AG08395 (cell line): ENCODE measurements around the gene TOMM70.
"Not testable (repeated sequence)": the region's sequence is repeated elsewhere in the genome, so short reads cannot be mapped to it uniquely, and the experiment has no call there.

Experiments used
- DNase-seq: peaks from one replicate; pipeline ENCODE4 v3.0.0; 2012; ENCODE audit warnings: mixed read lengths, low spot score

TOMM70 gene

DNA sequence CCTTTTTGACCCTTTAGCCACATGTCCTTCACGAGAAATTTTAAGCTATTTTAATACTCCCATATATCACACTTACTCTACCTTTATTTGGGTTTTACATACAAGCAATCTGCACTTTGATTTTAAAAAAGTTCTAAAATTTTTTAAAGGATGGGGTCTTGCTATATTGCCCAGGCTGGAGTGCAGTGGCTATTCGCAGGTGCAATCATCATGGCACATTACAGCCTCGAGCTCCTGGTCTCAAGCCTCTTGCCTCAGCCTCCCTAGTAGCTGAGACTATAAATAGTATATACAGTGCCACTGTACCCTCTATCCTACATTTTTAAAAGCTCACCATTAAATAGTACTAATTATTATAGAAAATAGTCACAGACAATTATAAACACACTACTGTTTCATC, 36.5 kb downstream of the TOMM70 start:
- no peak for DNase-seq

DNA sequence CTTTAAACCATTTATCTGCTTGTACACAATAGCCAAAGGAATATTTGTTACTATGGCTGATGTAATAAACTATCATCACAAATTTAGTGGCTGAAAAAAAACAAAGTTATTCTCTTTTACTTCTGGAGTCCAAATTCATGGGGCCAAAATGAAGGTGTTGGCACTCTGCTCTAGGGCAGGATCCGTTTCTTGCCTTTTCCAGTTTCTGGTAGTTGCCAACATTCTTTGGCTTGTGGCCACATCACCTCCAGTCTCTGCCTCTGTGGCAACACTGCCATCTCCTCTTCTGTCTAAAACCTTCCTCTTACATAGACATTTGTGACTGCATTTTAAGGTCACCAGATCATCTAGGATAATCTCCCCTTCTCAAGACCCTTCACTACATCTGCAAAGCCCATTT, 39.0 kb downstream of the TOMM70 start:
- DNase-seq: no peak

DNA sequence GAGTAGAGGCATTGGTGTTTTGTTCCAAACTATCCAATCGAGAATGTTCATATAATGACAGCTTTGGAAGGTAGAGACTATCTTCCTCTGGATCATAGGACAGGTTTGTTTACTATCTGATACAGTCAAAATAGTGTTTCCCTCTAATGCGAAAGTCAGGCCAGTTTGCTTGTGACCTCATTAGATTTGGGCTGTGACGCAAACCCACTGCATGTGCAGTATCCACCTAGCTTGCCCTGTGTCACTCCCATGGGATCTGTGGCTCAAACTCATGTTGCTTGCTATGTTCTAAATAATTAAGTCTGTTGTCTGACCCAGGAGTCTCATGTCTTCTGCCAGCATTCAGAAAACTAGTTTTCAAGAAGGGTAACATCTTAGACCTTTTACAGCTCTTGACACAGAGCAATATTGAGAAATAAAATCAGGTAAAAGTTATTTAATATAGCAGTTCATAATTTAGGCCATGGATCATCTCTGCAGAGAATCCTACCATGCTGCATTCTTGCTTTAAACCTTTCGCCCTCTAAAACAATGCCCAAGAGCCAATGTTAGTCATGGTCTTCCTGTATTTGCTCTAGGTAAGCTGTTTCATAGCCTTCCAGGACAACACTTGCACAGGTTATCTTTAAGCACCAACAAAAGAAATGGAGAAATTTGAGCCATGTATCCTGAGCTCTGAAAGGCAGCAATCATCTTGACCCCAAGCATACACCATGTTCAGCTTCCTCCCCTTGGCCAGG, 40.0 kb downstream of the TOMM70 start:
- no peak for DNase-seq

DNA sequence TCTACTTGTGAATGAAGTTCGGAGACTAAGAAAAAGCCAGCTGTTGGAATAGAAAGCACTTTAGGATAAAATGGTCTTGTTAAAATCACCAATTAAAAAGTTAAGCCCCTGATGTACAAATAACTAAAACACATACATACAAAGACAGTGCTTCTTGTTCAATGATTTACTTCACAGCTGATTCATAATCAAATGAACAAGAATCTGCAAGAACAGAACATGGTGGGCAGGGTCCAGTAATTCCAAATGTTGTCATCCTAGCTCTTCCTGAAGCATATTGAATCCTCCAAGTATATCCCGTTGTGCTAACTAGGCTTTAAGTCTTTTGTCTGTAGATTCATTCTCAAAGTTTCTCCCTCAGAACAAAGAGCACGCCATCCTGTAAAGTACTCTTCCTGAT, 41.9 kb downstream of the TOMM70 start:
- DNase-seq: no peak

DNA sequence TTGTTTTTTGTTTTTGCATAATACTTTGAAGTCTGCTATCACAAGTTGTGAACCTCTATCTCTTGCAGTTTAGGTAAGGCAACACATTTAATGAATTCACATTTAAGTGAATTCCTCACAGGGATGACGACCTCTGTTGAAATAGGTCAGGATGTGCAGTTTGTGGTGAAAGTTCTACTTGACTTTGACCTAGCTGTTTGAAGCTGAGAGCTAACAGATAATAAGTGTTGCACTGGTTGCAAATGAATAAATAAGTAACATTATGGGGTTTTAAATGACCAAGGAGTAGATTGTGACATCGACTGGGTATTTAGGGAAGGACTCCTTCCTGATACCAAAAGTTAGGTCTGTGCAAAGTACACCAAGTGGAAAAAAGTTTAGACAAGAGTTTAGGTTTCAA, 42.5 kb downstream of the TOMM70 start:
- no peak for DNase-seq

DNA sequence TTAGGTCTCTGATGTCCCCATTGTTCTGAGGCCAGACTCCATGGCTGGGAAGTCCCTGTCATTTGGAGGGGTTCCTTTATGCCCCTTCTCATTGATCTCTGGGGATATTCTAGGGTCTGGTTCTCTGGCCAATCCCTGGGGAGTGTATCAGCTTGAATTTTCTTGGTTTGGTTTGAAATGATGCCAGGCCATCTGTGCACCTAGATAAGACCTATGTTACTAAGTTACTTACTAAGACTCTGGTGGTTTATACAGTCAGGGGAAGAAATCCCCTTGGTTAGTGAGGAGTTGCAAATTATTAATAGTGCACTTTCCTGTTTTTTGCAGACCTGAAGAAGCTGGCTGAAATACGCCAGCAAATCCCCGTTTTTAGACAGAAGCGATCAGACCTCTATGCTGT, 46.0 kb downstream of the TOMM70 start:
- no peak for DNase-seq

DNA sequence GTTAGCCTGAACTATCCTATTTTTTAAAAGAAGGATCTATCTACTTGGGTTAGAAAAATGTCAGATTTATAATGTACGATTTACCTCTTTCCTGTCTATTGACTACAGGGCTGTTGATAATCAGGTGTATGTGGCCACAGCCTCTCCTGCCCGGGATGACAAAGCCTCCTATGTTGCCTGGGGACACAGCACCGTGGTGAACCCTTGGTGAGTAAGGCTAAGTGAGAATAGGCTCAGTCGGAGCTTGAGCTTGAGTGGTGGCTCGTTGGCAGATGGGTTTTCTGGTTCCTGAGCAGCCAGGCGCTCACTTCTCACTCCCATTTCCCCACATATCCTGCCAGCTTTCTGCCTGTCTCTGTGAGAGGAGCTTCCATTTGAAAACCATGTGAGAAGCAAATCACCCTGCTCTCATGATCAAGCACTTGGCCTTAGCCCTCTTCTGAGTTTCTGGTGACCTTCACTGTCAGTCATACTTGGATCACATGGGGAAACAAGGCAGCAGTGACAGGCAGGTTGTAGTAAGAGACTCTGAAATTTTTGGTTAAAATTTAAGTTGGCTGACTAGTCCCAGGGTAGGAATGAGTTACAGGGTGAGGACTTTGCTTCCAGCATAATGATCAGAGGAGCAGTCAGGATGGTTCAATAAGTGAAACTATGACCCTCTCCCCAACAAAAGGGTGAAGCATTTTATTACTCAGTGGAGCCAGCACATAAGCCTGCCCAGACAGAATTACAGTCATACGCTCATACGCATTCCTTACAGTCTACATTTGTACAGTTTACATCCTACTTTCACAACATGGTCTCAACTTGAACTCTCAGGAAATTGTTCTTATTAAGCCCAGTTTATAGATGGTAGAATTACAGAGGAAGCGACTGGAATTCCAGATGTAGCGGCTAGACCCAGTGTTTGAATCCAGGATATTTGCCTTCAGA, 48.3 kb downstream of the TOMM70 start:
- no peak for DNase-seq

DNA sequence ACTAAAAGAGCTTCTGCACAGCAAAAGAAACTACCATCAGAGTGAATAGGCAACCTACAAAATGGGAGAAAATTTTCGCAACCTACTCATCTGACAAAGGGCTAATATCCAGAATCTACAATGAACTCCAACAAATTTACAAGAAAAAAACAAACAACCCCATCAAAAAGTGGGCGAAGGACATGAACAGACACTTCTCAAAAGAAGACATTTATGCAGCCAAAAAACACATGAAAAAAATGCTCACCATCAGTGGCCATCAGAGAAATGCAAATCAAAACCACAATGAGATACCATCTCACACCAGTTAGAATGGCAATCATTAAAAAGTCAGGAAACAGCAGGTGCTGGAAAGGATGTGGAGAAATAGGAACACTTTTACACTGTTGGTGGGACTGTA, 49.1 kb downstream of the TOMM70 start:
- not testable (repeated sequence) for DNase-seq

DNA sequence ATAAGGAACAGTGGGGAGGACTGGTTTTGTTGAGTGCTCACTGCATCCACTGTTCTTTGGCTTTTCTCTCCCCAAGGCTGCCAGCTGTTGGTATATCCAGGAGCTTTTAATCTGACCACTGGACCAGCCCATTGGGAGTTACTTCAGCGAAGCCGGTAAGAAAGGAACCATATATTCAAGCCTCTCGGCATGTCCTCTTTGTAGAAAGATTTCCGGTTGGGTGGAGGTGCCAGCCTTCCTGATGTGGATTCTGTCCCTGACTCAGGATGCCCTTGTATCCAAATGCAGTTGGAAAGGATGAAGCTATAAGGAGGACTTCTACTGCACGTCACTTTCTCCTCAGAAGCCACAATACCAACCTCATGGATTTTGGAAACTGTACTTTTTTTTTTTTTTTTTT, 52.2 kb downstream of the TOMM70 start:
- no peak for DNase-seq

DNA sequence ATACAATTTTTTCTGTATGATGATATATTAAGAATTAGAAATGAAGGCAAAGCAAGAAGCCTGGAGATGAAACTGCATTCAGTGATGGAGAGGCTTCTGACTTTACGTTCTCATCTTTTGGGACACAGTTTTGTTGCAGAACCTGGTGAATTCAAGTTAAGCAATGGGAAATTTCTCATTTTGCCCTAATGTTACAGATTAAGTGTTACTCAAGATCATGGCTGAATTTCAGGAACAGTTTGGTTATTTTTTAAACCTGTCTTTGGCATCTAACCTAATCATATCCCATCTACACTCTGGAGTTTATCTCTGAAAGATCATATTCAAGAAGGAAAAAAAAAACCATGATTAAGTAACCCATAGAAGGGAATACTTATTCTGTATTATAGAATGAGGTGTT, 60.4 kb downstream of the TOMM70 start:
- no peak for DNase-seq

DNA sequence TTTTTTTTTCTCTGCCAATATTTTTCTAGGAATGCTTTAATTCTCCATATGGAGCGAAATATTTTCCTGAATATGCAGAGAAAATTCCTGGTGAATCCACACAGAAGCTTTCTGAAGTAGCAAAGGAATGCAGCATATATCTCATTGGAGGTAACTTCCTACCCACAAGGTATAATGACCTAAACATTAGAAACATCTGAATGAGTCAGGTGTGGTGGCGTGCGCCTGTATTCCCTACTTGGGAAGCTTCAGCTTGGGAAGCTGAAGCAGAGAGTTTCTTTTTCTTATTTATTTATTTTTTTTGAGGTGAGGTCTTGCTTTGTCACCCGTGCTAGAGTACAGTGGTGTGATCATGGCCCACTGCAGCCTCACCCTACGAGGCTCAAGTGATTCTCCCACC, 61.1 kb downstream of the TOMM70 start:
- DNase-seq: no peak

DNA sequence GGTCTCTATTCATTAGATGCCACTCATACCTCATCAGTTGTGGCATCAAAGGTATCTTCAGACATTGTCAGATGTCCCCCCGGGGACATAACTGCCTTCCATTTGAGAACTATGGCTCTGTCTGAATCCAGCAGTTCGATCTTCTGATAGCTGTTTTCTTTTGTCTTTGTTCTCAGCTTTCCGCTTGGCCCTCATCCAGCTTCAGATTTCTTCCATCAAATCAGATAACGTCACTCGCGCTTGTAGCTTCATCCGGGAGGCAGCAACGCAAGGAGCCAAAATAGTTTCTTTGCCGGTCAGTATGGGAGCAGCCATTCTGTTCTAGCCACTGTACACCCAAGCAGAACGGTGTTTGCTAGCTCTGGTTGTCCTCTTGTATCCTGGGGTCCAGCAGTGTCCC, 62.0 kb downstream of the TOMM70 start:
- no peak for DNase-seq

DNA sequence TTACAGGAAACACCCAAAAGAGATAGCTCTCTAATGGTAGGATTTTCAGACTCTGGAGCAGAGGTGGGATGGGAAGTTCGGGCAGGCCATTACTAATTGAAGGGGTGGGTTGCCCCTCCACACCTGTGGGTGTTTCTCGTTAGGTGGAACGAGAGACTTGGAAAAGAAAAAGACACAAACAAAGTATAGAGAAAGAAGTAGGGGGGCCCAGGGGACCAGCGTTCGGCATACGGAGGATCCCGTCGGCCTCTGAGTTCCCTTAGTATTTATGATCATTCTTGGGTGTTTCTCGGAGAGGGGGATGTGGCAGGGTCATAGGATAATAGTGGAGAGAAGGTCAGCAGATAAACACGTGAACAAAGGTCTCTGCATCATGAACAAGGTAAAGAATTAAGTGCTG, 64.7 kb downstream of the TOMM70 start:
- DNase-seq: not testable (repeated sequence)

DNA sequence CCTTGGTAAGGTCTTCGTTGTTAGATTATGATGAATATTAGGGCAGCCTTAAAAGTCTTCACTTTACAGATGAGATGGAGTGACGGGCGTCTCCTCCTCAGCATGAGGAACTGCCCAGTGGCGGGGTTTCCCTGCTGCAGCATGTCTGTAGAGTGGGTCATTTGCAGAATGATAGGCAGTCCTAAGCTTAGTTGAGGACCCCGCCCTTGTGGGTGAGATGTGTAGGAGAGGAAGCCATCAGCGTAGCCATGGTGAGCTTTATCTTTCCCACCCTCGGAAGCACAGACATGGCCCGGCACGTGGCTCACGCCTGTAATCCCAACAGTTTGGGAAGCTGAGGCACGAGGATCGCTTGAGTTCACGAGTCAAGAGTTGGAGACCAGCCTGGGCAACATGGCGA, 65.5 kb downstream of the TOMM70 start:
- no peak for DNase-seq

DNA sequence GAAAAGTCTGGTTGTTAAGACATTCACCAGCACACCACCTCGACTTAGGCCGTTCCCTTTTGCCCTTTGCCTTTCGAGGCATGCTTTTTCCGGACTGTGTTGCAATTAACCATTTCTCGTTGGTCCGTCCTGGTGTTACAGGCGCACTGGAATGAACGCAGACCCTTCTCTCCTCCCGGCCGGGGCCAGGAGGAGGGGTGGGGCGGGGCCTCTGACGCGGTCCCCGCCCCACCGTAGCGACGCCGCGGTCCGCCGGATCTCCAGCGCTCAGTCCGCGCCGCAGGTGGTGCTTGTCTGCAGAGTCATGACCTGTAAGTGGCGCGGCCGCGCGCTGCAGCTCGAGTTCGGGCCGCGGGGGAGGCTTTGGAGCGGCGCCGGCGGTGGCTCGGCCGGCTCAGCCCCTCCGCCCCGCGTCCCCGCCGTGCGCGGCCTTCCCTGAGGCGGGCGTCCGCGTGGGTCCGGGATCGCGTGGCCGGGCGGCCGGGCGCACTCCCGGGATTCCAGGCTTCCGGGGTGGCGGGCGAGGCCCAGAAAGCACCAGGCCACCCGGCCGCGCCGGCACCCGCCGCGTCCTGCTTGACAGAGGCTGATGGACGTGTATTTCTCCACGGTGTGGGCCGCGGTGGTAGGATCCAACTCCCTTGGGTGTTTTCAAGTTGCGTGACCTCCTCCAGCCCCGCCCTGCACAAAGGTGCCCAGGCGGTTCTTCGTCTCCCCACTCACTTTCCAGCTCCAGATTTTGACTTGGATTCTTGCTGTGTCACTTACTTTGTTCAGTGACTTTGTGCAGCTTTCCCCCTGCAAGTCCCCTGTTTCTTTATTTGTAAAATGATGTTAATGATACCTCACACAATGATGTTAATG, 66.2 kb downstream of the TOMM70 start, which contains the start of gene NIT2:
TSS of gene NIT2 (plus strand) at position 270 of the 864 bp plus-strand sequence. CDS start at position 305, 35 bp downstream.
- peak; percentile 87 for DNase-seq

DNA sequence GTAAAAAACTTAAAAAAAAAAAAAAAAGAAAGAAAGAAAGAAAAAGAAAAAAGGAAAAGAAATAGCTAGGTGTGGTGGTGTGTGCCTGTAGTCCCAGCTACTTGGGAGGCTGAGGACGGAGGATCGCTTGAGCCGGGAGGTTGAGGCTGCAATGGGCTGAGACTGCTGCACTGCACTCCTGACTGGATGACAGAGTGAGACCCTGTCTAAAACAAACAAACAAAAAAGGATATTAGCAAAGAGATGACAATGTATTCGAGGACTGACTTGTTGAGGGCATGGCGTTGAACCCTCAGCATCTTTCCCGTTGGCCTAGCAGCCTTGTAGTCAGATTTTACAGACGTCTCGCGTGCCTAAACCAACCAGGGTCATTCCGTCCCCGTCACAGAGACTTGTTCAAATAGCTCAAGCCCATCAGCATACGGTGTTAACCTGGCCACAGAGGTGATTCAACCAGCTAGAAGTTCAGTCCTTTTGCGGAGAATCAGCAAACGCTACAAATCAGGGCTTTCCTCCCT, 66.9 kb downstream of the TOMM70 start:
- no peak for DNase-seq

DNA sequence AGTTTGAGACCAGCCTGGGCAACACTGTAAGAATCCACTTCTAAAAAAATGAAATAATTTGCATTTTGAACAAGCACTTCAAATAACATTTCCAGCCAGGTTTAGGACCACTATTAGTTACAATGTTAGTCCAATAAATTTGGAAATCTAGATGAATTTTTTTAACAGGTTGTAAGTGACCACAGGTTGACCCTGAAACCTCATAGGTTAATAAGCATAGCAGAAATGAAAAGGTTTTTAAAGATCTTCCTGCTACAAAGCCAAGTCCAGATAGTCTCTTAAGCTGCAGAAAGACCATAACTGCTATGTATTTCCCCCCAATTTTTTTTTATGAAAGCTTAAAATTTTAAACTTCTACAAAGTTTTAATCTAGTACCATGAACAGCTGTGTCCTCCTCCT, 67.8 kb downstream of the TOMM70 start:
- no peak for DNase-seq

DNA sequence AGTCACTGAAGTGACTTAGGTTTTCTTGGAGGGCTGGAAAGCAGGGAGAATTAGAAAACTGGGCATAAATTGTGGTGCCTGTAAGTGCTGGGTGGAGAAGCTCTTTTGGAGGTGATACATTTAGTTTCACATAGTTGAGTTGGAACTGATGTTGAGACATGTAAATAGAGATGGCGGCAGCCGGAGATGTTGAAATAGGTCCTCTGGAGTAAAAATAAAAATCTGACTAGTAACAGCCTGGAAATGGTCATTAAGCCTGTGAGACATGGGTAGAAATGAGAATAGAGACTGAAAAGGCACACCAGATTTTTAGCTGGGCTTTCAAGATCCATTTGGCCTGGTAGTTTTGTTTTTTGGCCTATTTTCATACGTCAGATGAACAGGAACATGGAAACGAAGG, 69.2 kb downstream of the TOMM70 start:
- no peak for DNase-seq

DNA sequence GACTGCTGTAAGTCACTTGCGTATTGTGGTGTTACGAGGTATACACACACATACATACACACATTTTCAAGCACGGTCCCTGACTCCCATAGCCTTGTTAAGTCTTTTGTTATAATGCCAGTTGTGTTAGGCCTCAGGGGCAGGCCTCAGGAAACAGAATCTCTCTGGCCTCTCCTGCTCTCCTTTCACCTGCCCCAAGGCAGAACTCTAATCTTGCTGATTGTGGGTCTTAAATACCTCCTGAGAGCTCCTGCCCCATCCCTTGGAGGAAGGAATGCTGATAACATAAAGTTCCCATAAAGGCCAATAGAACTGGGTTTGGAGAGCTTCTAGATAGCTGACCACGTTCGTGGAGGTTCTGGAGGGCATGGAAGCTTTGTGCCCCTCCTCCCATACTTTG, 70.2 kb downstream of the TOMM70 start:
- no peak for DNase-seq

DNA sequence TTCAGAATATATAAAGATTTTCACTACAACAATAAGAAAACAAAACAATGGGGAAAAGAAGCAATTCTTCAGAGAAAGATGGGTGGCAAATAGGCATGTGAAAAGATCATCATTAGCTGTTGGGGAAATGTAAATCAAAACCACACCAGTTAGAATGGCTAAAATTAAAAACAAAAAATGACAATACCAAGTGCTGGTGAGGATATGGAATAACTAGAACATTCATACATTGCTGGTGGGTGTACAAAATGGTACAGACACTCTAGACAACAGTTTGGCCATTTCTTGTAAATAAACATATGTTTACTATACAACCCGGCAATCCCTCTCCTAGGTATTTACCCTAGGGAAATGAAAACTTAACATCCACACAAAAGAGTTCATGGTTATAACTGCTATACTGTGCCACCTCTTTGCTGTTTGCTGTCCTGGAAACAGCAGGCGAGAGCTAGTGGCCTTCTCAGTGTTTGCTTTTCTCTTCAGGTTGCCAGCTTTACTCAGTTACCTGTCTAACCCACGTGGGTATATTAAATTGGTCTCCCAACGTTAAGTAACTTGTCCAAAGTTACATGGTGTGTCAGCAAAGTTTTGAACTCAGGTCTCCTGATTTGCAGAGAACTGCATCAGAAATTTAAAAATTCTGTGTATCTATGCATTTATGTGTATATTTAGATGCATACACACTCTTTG, 70.9 kb downstream of the TOMM70 start:
- no peak for DNase-seq

DNA sequence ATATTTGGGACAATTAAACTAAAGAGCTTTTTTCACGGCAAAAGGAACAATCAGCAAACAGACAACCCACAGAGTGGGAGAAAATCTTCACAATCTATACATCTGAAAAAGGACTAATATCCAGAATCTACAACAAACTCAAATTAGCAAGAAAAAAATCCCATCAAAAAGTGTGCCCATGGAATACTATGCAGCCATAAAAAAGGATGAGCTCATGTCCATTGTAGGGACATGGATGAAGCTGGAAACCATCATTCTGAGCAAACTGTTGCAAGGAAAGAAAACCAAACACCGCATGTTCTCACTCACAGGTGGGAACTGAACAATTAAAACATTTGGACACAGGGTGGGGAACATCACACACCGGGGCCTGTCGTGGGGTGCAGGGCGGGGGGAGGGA, 73.5 kb downstream of the TOMM70 start:
- DNase-seq: not testable (repeated sequence)
